Ectodermal cell (in vitro differentiated cells): Measurements from ENCODE around the gene ADPRHL1.

Experiments used
- H3K27ac ChIP-seq: 2 replicates; pipeline ENCODE4 v1.7.0; 2013; ENCODE audit warnings: mild to moderate bottlenecking, low read depth, low read length; ENCODE audit not compliant: insufficient read depth, poor library complexity, severe bottlenecking
- H3K27me3 ChIP-seq: 2 replicates; pipeline ENCODE4 v1.7.0; 2013; ENCODE audit warnings: mild to moderate bottlenecking, low read length; ENCODE audit not compliant: insufficient read depth, control insufficient read depth, poor library complexity, severe bottlenecking
- H3K36me3 ChIP-seq: one replicate; pipeline ENCODE4 v1.7.0; 2013; ENCODE audit warnings: low read length; ENCODE audit not compliant: control insufficient read depth, insufficient read depth
- H3K4me1 ChIP-seq: one replicate; pipeline ENCODE4 v1.7.0; 2013; ENCODE audit warnings: low read length; ENCODE audit not compliant: control insufficient read depth, insufficient read depth
- H3K4me3 ChIP-seq: 2 replicates; pipeline ENCODE4 v1.7.0; 2013; ENCODE audit warnings: low read depth, low read length, control low read depth; ENCODE audit not compliant: insufficient read depth
- H3K9me3 ChIP-seq: 2 replicates; pipeline ENCODE4 v1.7.0; 2013; ENCODE audit warnings: mild to moderate bottlenecking, low read length, moderate library complexity; ENCODE audit not compliant: control insufficient read depth
- WGBS, 2 experiments: methylation state at CpG; one replicate each; pipeline ENCODE4 v1.1.7; 2013; ENCODE audit warnings: missing lambda C conversion rate in 2 of 2; 5-methylcytosine and 5-hydroxymethylcytosine counted together

ADPRHL1 gene

DNA sequence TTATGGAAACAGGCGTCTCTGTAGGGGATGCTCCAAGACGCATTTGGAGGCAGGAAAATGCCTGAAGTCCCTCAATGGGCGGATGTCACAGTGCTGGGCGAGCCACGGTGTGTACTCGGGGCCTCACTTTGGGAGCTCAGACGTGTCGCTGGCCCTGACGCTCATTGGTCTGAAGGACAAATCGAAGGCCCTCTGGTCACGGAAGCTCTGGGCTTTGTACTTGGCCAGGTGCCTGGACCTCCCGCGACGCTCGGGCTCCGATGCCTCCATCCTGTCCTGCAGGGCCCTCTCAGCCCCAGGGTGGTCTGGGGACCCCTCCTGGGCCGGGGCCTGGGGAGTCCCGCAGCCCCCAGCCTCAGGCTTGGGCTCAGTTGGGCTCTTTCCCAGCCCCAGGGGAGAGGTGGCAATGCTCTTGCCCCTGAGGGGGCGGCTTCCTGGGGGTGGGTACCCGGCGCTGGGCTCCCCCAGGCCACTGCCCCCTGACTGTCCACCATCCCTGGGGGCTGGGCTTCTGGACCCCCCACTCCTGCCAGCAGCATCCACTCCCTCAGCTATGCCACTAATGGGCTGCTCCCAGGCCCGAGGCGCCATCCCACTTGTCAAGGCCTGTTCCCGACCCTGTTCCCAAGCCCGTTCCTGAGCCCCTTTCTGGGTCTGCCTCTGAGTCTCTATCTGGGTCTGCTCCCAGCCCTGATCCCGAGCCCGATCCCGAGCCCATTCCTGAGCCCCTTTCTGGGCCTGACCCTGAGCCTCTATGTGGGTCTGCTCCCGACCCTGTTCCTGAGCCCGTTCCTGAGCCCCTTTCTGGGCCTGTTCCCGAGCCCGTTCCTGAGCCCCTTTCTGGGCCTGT lies 49.8 kb downstream of the ADPRHL1 start:
- Histone ChIP-seq H3K36me3 (no peaks in the 10 kb centered on the region), H3K4me1 (peaks cover 8% of the 10 kb centered on the region), H3K27ac (no peak overlapping the region), H3K9me3 (no peaks in the 10 kb centered on the region), H3K27me3 (no peaks in the 10 kb centered on the region), H3K4me3 (no peak overlapping the region)
- WGBS, 2 experiments, result 94% methylated on average over 32 of the region's 32 CpGs

DNA sequence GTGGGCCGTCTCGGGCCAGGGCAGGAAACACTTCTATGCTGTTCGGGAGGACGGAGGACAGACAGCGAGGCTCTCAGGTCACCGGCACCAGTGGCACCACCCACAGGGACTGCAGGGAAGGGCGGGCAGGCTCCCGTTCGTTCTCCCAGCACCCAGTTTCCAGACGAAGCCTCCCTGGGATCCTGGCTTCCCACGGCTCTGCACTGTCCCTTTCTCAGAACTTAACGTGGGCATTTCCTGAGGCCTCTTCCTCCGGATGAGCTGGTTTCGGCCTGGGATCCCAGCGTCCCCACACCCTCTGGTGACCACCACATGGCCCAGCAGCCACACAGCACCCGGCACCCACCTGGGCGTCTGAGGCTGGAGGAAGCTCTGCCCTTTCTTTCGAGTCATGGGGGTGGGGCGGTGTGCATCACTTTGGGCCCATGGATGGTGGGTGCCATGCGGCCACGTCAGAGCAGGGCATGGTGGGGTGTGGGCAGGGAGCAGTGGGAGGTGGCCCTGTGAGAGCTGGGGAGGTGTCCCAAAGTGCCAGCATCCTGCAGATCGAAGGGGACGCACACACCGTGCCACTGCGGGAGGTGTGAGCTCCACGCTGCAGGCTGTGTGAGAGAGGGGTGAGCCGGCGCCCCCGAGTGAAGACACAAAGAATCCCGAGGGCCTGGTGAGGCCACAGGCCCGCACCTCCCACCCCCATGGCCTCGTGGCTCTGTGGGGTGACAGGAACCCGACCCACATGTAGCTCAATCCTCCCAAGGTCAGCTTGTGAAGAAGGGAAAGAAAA lies 50.6 kb downstream of the ADPRHL1 start:
- Histone ChIP-seq H3K27ac (no peak overlapping the region), H3K4me1 (peaks cover 8% of the 10 kb centered on the region), H3K9me3 (no peaks in the 10 kb centered on the region), H3K4me3 (no peak overlapping the region), H3K36me3 (no peaks in the 10 kb centered on the region), H3K27me3 (no peaks in the 10 kb centered on the region)
- 92 to 93% methylated on average over 33 of the region's 33 CpGs for WGBS, 2 experiments

DNA sequence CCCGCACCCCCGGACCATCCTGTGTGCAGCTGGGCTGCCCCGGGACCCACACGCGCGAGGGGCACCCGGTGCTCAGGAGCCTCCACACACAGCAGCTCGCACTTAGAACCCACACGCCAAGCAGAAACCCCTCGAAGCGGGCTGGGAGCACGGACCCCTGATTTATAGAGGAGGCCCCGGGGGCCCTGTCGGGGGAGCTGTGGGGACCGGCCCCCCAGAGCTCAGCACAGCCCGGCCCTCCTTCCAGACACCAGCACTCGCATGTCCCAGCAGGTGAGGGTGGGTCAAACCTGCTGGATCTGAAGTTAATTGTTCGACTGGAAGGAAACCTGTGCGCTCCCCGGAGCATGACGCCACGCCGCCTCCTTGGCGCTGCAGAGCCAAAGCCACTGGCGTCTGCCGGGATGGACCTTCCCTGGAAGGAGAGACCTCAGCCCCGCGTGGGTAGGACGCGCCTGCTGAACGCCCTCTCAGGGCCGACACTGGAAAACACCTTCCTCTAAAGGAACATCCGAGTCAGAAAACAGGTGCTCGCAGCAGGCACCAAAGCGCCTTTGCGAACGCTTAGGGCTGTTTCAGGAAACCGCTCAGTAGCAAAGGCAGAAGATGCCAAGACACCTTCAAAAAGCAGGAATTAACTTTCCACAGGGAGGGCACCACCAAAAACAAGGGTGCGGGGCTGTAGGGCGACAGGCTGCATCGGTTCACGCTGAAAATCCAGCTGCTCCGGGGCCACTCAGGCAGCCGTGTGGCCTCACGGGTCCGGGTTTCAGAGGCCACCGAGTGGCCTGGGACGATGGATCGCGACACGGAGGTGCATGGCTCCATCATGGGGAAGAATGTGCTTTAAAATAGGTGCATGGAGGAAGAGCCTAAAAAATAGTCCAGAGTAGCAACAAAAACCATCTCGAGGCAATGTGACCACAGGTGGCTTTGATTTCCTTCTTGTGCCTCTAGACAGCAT lies 51.6 kb downstream of the ADPRHL1 start:
- Histone ChIP-seq H3K27ac (no peak overlapping the region), H3K4me3 (no peak overlapping the region), H3K36me3 (no peaks in the 10 kb centered on the region), H3K4me1 (peaks cover 8% of the 10 kb centered on the region), H3K27me3 (no peaks in the 10 kb centered on the region), H3K9me3 (no peaks in the 10 kb centered on the region)
- 92 to 93% methylated on average over 52 of the region's 52 CpGs for WGBS, 2 experiments

DNA sequence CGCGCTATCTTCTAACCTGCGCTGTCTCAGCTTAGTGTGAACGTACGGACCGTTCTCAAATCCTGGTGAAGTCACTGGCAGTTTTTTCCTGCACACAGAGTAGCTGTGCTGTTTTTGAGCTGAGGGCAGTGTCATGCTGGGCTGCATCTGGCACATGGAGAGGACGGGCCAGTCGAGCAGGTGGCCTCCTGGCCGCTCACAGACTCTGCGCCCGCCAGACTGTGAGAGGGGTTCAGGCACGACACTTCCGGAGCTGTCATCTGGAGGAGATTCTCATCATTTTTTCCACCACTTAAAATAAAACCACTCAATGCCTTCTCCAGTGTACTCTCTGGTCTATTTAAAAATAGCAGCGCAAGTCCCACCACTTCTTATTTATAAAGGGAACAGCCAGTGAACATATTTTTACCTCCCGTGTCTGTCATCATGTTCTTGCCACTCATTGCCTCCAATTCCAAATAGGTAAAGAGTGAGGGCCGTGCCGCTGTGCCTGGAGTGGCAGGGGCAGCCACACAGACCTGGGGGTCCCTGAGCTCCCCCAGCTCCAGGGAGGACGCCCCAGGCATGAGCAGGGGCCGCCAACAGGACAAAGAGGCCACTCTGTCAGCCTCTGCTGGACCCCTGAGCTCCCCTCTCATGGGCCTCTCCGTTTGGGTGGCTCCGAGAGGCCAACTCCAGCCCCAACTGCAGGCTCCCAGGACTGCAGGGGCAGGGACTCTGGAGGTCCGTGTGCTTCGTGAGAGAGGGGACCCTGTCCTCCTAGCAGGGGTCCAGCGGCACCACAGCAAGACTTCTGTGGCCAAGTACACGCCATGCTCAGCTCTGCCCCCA lies 52.5 kb downstream of the ADPRHL1 start:
- Histone ChIP-seq H3K9me3 (no peaks in the 10 kb centered on the region), H3K27me3 (no peaks in the 10 kb centered on the region), H3K4me3 (no peak overlapping the region), H3K4me1 (peaks cover 8% of the 10 kb centered on the region), H3K36me3 (no peaks in the 10 kb centered on the region), H3K27ac (no peak overlapping the region)
- WGBS, 2 experiments, result 93% methylated on average over 25 of the region's 25 CpGs

DNA sequence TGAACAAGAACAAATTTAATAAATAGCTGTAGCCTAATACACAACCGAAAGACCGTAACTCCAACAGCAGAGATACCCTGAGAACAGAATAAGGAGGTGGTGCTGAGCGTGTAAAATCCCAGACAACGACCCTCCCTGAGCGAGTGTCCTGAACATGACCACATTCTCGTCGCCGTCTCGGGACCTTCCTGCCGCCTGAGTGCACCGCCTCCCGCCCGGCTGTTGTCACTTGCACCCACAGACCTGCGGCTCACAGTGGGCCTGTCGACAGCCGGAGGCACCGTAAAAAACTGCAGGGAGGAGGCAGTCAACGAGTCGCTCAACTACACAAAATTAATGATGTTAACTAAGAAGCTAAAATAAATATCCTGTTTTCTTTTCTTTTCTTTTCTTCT lies 53.5 kb downstream of the ADPRHL1 start:
- Histone ChIP-seq H3K4me1 (peaks cover 8% of the 10 kb centered on the region), H3K27me3 (no peaks in the 10 kb centered on the region)
- 87 to 89% methylated on average over 19 of the region's 19 CpGs for WGBS, 2 experiments

DNA sequence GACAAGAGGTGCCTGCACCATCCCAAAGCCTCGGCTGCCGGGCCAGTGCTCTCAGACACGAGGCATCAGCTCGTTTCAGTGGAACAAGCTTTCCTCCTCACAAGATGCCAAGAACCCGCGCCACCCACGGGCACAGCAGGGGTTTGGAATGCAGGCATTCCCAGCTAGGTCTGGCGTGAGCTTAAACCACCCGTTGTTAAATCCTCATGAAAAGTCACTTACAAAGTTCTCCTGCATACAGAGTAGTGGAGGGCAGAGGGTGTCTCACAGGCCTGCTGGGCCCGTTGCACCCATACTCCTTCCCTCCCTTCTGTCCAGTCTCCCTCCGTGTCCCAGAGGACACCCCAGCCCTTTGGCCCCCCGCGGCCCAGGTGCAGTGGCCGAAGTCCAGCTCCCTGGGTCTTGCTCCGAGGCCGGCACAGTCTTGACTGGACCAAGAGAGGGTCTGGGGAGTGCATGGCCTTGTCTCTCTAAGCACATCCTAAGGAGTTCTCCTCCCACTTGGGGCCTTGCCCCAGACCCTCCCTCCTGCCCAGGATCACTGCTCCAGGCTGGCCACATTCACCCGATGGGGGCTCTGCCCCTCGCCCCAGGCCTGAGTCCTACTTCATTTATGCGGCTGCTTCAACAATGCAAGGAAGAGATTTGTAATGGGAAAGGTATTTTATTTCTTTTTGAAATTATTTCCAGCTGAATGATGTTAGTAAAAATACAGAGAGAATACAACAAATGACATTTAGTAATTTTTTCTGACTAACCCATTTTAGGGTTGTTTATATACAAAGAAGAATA lies 54.1 kb downstream of the ADPRHL1 start:
- 63 to 64% methylated on average over 19 of the region's 19 CpGs for WGBS, 2 experiments
- Histone ChIP-seq H3K4me3 (no peak overlapping the region), H3K27me3 (no peaks in the 10 kb centered on the region), H3K36me3 (no peaks in the 10 kb centered on the region), H3K27ac (no peak overlapping the region), H3K4me1 (peaks cover 8% of the 10 kb centered on the region), H3K9me3 (no peaks in the 10 kb centered on the region)

More for the DNA sequence above, 53.5 kb downstream of the ADPRHL1 start:
- Histone ChIP-seq H3K36me3 (no peaks in the 10 kb centered on the region), H3K4me3 (no peak overlapping the region), H3K9me3 (no peaks in the 10 kb centered on the region), H3K27ac (no peak overlapping the region)

DNA sequence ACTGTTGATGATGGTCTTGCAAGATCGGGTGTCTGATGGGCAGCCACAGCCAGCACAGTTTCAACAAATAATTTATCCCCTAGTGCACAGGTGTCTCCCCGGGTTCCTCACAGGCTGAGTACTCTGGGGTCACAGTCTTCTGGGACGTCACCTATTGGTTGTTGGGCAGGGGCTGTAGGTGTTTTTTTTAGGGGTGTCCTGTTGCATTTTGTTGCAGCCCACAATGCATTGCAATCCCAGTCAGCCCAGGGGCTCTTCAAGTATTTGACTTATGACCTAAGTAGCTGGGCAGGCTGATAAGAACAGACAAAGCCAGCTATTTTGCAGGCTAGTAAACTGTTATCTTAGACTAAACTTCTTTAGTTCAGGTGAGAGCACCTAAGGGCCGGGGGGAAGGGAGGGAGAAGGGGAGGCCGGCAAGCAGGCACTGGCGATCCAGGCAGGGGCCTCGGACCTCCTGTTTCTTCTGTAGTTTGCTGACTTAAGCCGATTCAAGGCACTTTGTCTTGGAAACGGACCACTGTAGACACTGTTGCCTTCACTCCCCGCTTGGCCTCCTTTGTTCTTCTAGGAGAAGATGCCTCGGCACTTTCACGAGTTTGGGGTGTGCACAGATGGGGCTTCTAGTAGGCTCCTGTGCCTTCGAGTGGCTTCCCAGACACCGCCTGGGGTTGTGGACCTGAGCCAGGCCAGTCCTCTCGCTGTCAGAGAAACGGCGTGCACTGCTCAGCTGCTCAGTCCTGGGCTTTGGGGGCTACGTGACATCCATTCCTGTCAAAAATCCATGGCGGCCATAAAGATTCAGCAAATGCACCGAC lies 55.5 kb downstream of the ADPRHL1 start:
- H3K4me1 ChIP-seq, result peaks cover 8% of the 10 kb centered on the region
- no peaks in the 10 kb centered on the region for H3K9me3 ChIP-seq
- WGBS, 2 experiments, result 84 to 85% methylated on average over 20 of the region's 20 CpGs
- H3K27me3 ChIP-seq, result no peaks in the 10 kb centered on the region
- H3K4me3 ChIP-seq, result no peak overlapping the region
- H3K36me3 ChIP-seq, result no peaks in the 10 kb centered on the region
- no peak overlapping the region for H3K27ac ChIP-seq

DNA sequence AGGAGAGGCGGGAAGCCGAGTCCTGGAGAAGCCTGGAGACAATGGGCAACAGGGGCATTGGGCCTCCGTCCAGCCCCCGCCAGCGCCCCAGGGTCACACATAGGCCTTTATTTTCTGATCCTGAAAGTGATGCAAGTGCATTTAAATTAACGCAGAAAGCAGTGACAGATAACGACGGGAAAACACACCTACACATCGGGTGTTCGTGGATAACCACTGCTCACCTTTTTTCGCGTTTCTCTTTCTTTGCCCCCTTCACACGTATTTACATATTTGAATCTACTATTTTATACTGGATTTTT lies 59.0 kb downstream of the ADPRHL1 start:
- WGBS, 2 experiments, result 66 to 70% methylated on average over 12 to 13 of the region's 13 CpGs
- Histone ChIP-seq H3K27ac (no peak overlapping the region), H3K36me3 (no peaks in the 10 kb centered on the region), H3K9me3 (no peaks in the 10 kb centered on the region), H3K4me3 (peak overlapping the region; percentile 50), H3K27me3 (no peaks in the 10 kb centered on the region), H3K4me1 (peaks cover 5% of the 10 kb centered on the region)
